Esophagus muscularis mucosa (tissue), 4 donors: ENCODE measurements around the gene RSRC1. TPM values are rescaled to one million over a fixed set of nuclear protein-coding genes. Genes with fewer than 3 reads are reported as not detected.

Experiments used
- DNase-seq: peaks from one replicate; pipeline ENCODE4 v3.0.0-alpha.2; 2017; ENCODE audit errors: extremely low spot score
- H3K27ac ChIP-seq, 4 donors: fragments of 200-600 bp; sonication (generic); replicated peaks in 1 of 4; 1 replicate in 3 of 4; 2 replicates in 1 of 4; pipeline ENCODE4 v1.5.1; 2016 to 2019; ENCODE audit warnings: mild to moderate bottlenecking in 1 of 4
- H3K27me3 ChIP-seq, 4 donors: fragments of 200-600 bp; sonication (generic); one replicate each; pipeline versions ENCODE4 v1.5.1 to v1.6.0; 2016 to 2019
- H3K36me3 ChIP-seq, 4 donors: fragments of 200-600 bp; sonication (generic); one replicate each; pipeline ENCODE4 v1.5.1; 2016 to 2019
- H3K4me1 ChIP-seq, 4 donors: fragments of 200-600 bp; sonication (generic); one replicate each; pipeline ENCODE4 v1.5.1; 2016 to 2019
- H3K4me3 ChIP-seq, 4 donors: fragments of 200-600 bp; sonication (generic); 1 replicate in 2 of 4; 2 replicates in 2 of 4; pipeline ENCODE4 v1.5.1; 2016 to 2019; ENCODE audit warnings: mild to moderate bottlenecking in 4 of 4, moderate library complexity in 1 of 4
- H3K9me3 ChIP-seq, 4 donors: fragments of 200-600 bp; sonication (generic); 1 replicate in 3 of 4; 2 replicates in 1 of 4; pipeline ENCODE4 v1.5.1; 2016 to 2019
- CTCF ChIP-seq, 3 experiments: fragments of 200-600 bp in 2 of 3; fragments of 450-650 bp in 1 of 3; sonication (generic) in 2 of 3; IDR thresholded peaks; one replicate each; pipeline ENCODE4 v1.5.1; 2017 to 2019; ENCODE audit warnings: antibody characterized with exemption in 3 of 3, mild to moderate bottlenecking in 2 of 3, moderate library complexity in 1 of 3
- EP300 ChIP-seq: sonication (generic); formaldehyde crosslinking; IDR thresholded peaks from one replicate; pipeline ENCODE4 v1.6.1; 2017; ENCODE audit warnings: antibody characterized with exemption
- POLR2A ChIP-seq: fragments of 450-650 bp; IDR thresholded peaks from one replicate; pipeline ENCODE4 v1.6.1; 2017; ENCODE audit warnings: antibody characterized with exemption, moderate library complexity, mild to moderate bottlenecking, low read depth
- POLR2AphosphoS5 ChIP-seq, 2 donors: sonication (generic); formaldehyde crosslinking; IDR thresholded peaks; one replicate each; pipeline ENCODE4 v1.6.1; 2017; ENCODE audit warnings: antibody characterized with exemption in 2 of 2
- WGBS: methylation state at CpG from one replicate; pipeline ENCODE4 v1.1.5; 2018; 5-methylcytosine and 5-hydroxymethylcytosine counted together
- intact Hi-C: fragments of 100-400 bp; cut with DNase I; formaldehyde crosslinking; loops from one replicate; pipeline ENCODE4 v1.15.1; 2023
- total RNA-seq, 4 donors: library from RNA; depleted of rRNA; stranded (reverse); fragments of >200 nt; gene quantifications; one replicate each; pipeline versions ENCODE4 v1.1.0 to v1.2.1, GENCODE V29; 2016

RSRC1 gene
- total RNA-seq, 4 donors from 2014 or later: 33.1 to 57.3 (median 40.6) TPM

GRCh38 chr3:158269942-158270341 is 160.1 kb downstream of the RSRC1 start:
- intact Hi-C loops: no loop called here
- peaks cover 0 to 32% (median 19%) of the 10 kb centered on the region in 4 donors for H3K9me3 ChIP-seq
- H3K4me1 ChIP-seq: no peaks in the 10 kb centered on the region
- no peaks in the 10 kb centered on the region for H3K27me3 ChIP-seq
- no peak overlapping the region for H3K4me3 ChIP-seq
- H3K27ac ChIP-seq: no peak overlapping the region
- H3K36me3 ChIP-seq: peaks cover 0 to 2% (median 0%) of the 10 kb centered on the region in 4 donors
- WGBS: 82% methylated on average over 4 of the region's 4 CpGs
- TF ChIP-seq POLR2A (no peak), POLR2AphosphoS5 (IDR thresholded peaks at IDR 0.05) (no peak), EP300 (no peak), CTCF (IDR thresholded peaks at IDR 0.05) (no peak)
- DNase-seq: no peak

GRCh38 chr3:158272081-158272480 is 162.2 kb downstream of the RSRC1 start:
- Histone ChIP-seq H3K4me1 (no peaks in the 10 kb centered on the region), H3K27me3 (no peaks in the 10 kb centered on the region), H3K4me3 (no peak overlapping the region), H3K9me3 (peaks cover 0 to 14% (median 7%) of the 10 kb centered on the region in 4 donors), H3K27ac (no peak overlapping the region), H3K36me3 (peaks cover 0 to 4% (median 0%) of the 10 kb centered on the region in 4 donors)
- no peak for DNase-seq
- 80% methylated on average over 6 of the region's 6 CpGs for WGBS
- intact Hi-C loops: no loop called here
- no peak for TF ChIP-seq CTCF (IDR thresholded peaks at IDR 0.05)
- TF ChIP-seq POLR2AphosphoS5 (IDR thresholded peaks at IDR 0.05): no peak
- TF ChIP-seq POLR2A: no peak
- no peak for TF ChIP-seq EP300

GRCh38 chr3:158273656-158274055 is 163.8 kb downstream of the RSRC1 start:
- intact Hi-C loops: no loop called here
- peaks cover 0 to 4% (median 2%) of the 10 kb centered on the region in 4 donors for H3K36me3 ChIP-seq
- TF ChIP-seq POLR2AphosphoS5 (IDR thresholded peaks at IDR 0.05) (no peak), POLR2A (no peak), CTCF (IDR thresholded peaks at IDR 0.05) (no peak), EP300 (no peak)
- WGBS: 89% methylated on average over 1 of the region's 1 CpG
- no peaks in the 10 kb centered on the region for H3K9me3 ChIP-seq
- no peak overlapping the region for H3K4me3 ChIP-seq
- DNase-seq: no peak
- no peaks in the 10 kb centered on the region for H3K27me3 ChIP-seq
- no peaks in the 10 kb centered on the region for H3K4me1 ChIP-seq
- no peak overlapping the region for H3K27ac ChIP-seq

- DNase-seq: no peak
- TF ChIP-seq EP300: no peak
- no peak for TF ChIP-seq POLR2AphosphoS5 (IDR thresholded peaks at IDR 0.05)
- TF ChIP-seq CTCF (IDR thresholded peaks at IDR 0.05): no peak
- no peak for TF ChIP-seq POLR2A
- H3K27me3 ChIP-seq: no peaks in the 10 kb centered on the region
- peaks cover 0 to 4% (median 2%) of the 10 kb centered on the region in 4 donors for H3K36me3 ChIP-seq
- intact Hi-C loops: no loop called here
- no peak overlapping the region for H3K27ac ChIP-seq
- no peaks in the 10 kb centered on the region for H3K4me1 ChIP-seq
- H3K9me3 ChIP-seq: no peaks in the 10 kb centered on the region
- whole genome bisulfite sequencing: 94% methylated on average over 3 of the region's 3 CpGs
- no peak overlapping the region for H3K4me3 ChIP-seq
These were observed 168.3 kb downstream of the RSRC1 start for GRCh38 chr3:158278187-158278586.

GRCh38 chr3:158279609-158280008 is 169.7 kb downstream of the RSRC1 start:
- no peak for DNase-seq
- TF ChIP-seq POLR2A: no peak
- no peak for TF ChIP-seq CTCF (IDR thresholded peaks at IDR 0.05)
- no peak for TF ChIP-seq EP300
- TF ChIP-seq POLR2AphosphoS5 (IDR thresholded peaks at IDR 0.05): no peak
- peaks cover 0 to 4% (median 2%) of the 10 kb centered on the region in 4 donors for H3K36me3 ChIP-seq
- H3K4me1 ChIP-seq: no peaks in the 10 kb centered on the region
- intact Hi-C loops: no loop called here
- H3K27ac ChIP-seq: no peak overlapping the region
- no peaks in the 10 kb centered on the region for H3K27me3 ChIP-seq
- H3K9me3 ChIP-seq: no peaks in the 10 kb centered on the region
- H3K4me3 ChIP-seq: no peak overlapping the region
